Trophoblast cell (in vitro differentiated cells and primary cell): ENCODE results near the gene GRK4.

Source experiments
- DNase-seq, 2 donors: peaks; one replicate each; pipeline ENCODE4 v3.0.0-alpha.2; 2016
- H2AFZ ChIP-seq: 2 replicates; pipeline ENCODE4 v1.6.1; 2013; ENCODE audit warnings: low read length, moderate library complexity, mild to moderate bottlenecking; ENCODE audit not compliant: insufficient read depth, poor library complexity
- H2AK5ac ChIP-seq: 2 replicates; pipeline ENCODE4 v1.6.1; 2013; ENCODE audit warnings: mild to moderate bottlenecking, low read length
- H2BK120ac ChIP-seq: 2 replicates; pipeline ENCODE4 v1.6.1; 2013; ENCODE audit warnings: low read length, mild to moderate bottlenecking, moderate library complexity; ENCODE audit not compliant: insufficient read depth, poor library complexity
- H2BK12ac ChIP-seq: 2 replicates; pipeline ENCODE4 v1.6.1; 2013; ENCODE audit warnings: mild to moderate bottlenecking, low read length, moderate library complexity
- H2BK5ac ChIP-seq: 2 replicates; pipeline ENCODE4 v1.6.1; 2013; ENCODE audit warnings: low read length, low read depth, moderate library complexity, mild to moderate bottlenecking; ENCODE audit not compliant: poor library complexity
- H3K14ac ChIP-seq: 2 replicates; pipeline ENCODE4 v1.6.1; 2013; ENCODE audit warnings: mild to moderate bottlenecking, low read length
- H3K18ac ChIP-seq: 2 replicates; pipeline ENCODE4 v1.6.1; 2013; ENCODE audit warnings: mild to moderate bottlenecking, low read length
- H3K23ac ChIP-seq: 2 replicates; pipeline ENCODE4 v1.6.1; 2013; ENCODE audit warnings: low read length
- H3K27ac ChIP-seq: 2 replicates; pipeline ENCODE4 v1.5.1; 2013; ENCODE audit warnings: low read depth, mild to moderate bottlenecking, inconsistent platforms, low read length, moderate library complexity
- H3K27me3 ChIP-seq: 2 replicates; pipeline ENCODE4 v1.6.1; 2013; ENCODE audit warnings: inconsistent platforms, mild to moderate bottlenecking, low read length, moderate library complexity; ENCODE audit not compliant: insufficient read depth
- H3K36me3 ChIP-seq, 2 experiments: 1 replicate in 1 of 2; 2 replicates in 1 of 2; pipeline ENCODE4 v1.6.1; 2013; ENCODE audit warnings: low read length in 2 of 2, mild to moderate bottlenecking in 2 of 2, moderate library complexity in 1 of 2; ENCODE audit not compliant: insufficient read depth in 2 of 2, control insufficient read depth in 1 of 2
- H3K4ac ChIP-seq: 2 replicates; pipeline ENCODE4 v1.6.1; 2013; ENCODE audit warnings: low read depth, mild to moderate bottlenecking, low read length, moderate library complexity
- H3K4me1 ChIP-seq, 2 experiments: 1 replicate in 1 of 2; 2 replicates in 1 of 2; pipeline ENCODE4 v1.6.1; 2013; ENCODE audit warnings: low read length in 2 of 2, mild to moderate bottlenecking in 2 of 2, moderate library complexity in 1 of 2; ENCODE audit not compliant: insufficient read depth in 2 of 2, control insufficient read depth in 1 of 2
- H3K4me2 ChIP-seq: 2 replicates; pipeline ENCODE4 v1.6.1; 2013; ENCODE audit warnings: inconsistent platforms, mild to moderate bottlenecking, low read length, moderate library complexity
- H3K4me3 ChIP-seq: 2 replicates; pipeline ENCODE4 v1.5.1; 2013; ENCODE audit warnings: mild to moderate bottlenecking, low read depth, low read length, inconsistent platforms
- H3K79me1 ChIP-seq: one replicate; pipeline ENCODE4 v1.6.1; 2013; ENCODE audit warnings: low read length
- H3K79me2 ChIP-seq: 2 replicates; pipeline ENCODE4 v1.6.1; 2013; ENCODE audit warnings: low read length, mild to moderate bottlenecking; ENCODE audit not compliant: control insufficient read depth, insufficient read depth, poor library complexity
- H3K9ac ChIP-seq: 2 replicates; pipeline ENCODE4 v1.6.1; 2013; ENCODE audit warnings: mild to moderate bottlenecking, low read length
- H3K9me3 ChIP-seq: 2 replicates; pipeline ENCODE4 v1.6.1; 2013; ENCODE audit warnings: low read depth, mild to moderate bottlenecking, control low read depth, inconsistent platforms, low read length; ENCODE audit not compliant: insufficient read depth
- H4K12ac ChIP-seq: 2 replicates; pipeline ENCODE4 v1.6.1; 2013; ENCODE audit warnings: low read depth, mild to moderate bottlenecking, low read length, moderate library complexity
- H4K8ac ChIP-seq: 2 replicates; pipeline ENCODE4 v1.6.1; 2013; ENCODE audit warnings: low read depth, mild to moderate bottlenecking, low read length, moderate library complexity
- H4K91ac ChIP-seq: one replicate; pipeline ENCODE4 v1.6.1; 2013; ENCODE audit warnings: low read depth, mild to moderate bottlenecking, low read length, moderate library complexity
- WGBS: extraction: QIAGEN DNeasy Blood & Tissue Kit; methylation state at CpG from one replicate; pipeline ENCODE4 v1.1.7; 2013; ENCODE audit warnings: missing lambda C conversion rate; ENCODE audit not compliant: insufficient read length, insufficient coverage; ENCODE audit errors: extremely low coverage; 5-methylcytosine and 5-hydroxymethylcytosine counted together

The GRK4 gene

GRCh38 chr4:2968381-2968780 is 5.0 kb downstream of the GRK4 start:
- Histone ChIP-seq H3K18ac (no peak overlapping the region), H4K91ac (no peak overlapping the region), H3K9ac (no peak overlapping the region), H2AK5ac (no peak overlapping the region), H3K27me3 (no peaks in the 10 kb centered on the region), H2BK120ac (no peak overlapping the region), H3K14ac (no peak overlapping the region), H2BK5ac (no peak overlapping the region), H3K9me3 (no peaks in the 10 kb centered on the region), H3K36me3 (no peaks in the 10 kb centered on the region), H3K23ac (no peak overlapping the region), H2AFZ (no peak overlapping the region), H3K27ac (no peak overlapping the region), H3K4ac (no peak overlapping the region), H3K79me1 (peaks cover 3% of the 10 kb centered on the region), H4K8ac (no peak overlapping the region), H3K4me1 (peaks cover 3% of the 10 kb centered on the region in 2 experiments), H3K79me2 (no peaks in the 10 kb centered on the region), H4K12ac (no peak overlapping the region), H3K4me2 (no peak overlapping the region), H3K4me3 (no peak overlapping the region), H2BK12ac (no peak overlapping the region)
- WGBS = no CpG with 5 or more reads among the region's 3 CpGs
- DNase-seq = peak in 1 of 2 donors; percentile 43

- H3K23ac ChIP-seq = no peak overlapping the region
- no peak overlapping the region for H3K4me2 ChIP-seq
- no peak for DNase-seq
- no peak overlapping the region for H2BK120ac ChIP-seq
- no peaks in the 10 kb centered on the region for H3K36me3 ChIP-seq
- no peak overlapping the region for H4K12ac ChIP-seq
- no peak overlapping the region for H4K8ac ChIP-seq
- H3K18ac ChIP-seq = no peak overlapping the region
- H3K14ac ChIP-seq = no peak overlapping the region
- H4K91ac ChIP-seq = no peak overlapping the region
- no peak overlapping the region for H2BK5ac ChIP-seq
- H2AK5ac ChIP-seq = no peak overlapping the region
- H3K27me3 ChIP-seq = no peaks in the 10 kb centered on the region
- no peak overlapping the region for H3K27ac ChIP-seq
- no peak overlapping the region for H3K4ac ChIP-seq
- no peak overlapping the region for H2AFZ ChIP-seq
- H3K9me3 ChIP-seq = no peaks in the 10 kb centered on the region
- no peak overlapping the region for H3K4me3 ChIP-seq
- no peak overlapping the region for H2BK12ac ChIP-seq
- no peaks in the 10 kb centered on the region for H3K79me1 ChIP-seq
- H3K9ac ChIP-seq = no peak overlapping the region
- H3K4me1 ChIP-seq = peaks cover 0 to 3% of the 10 kb centered on the region in 2 experiments
- WGBS = no CpG with 5 or more reads among the region's 3 CpGs
- no peaks in the 10 kb centered on the region for H3K79me2 ChIP-seq
Measured at GRCh38 chr4:2971275-2971674, 7.9 kb downstream of the GRK4 start.

- no peak overlapping the region for H3K14ac ChIP-seq
- peak; percentile 48 to 73 for DNase-seq
- H3K36me3 ChIP-seq = no peaks in the 10 kb centered on the region
- H3K79me2 ChIP-seq = no peaks in the 10 kb centered on the region
- H3K9me3 ChIP-seq = peaks cover 11% of the 10 kb centered on the region
- no peak overlapping the region for H3K18ac ChIP-seq
- no peak overlapping the region for H3K27ac ChIP-seq
- no peaks in the 10 kb centered on the region for H3K79me1 ChIP-seq
- H3K9ac ChIP-seq = no peak overlapping the region
- H3K27me3 ChIP-seq = no peaks in the 10 kb centered on the region
- no peak overlapping the region for H3K4me2 ChIP-seq
- no peak overlapping the region for H3K23ac ChIP-seq
- no peak overlapping the region for H4K12ac ChIP-seq
- no CpG with 5 or more reads among the region's 14 CpGs for WGBS
- peak overlapping the region; percentile 82 for H4K8ac ChIP-seq
- H2BK12ac ChIP-seq = no peak overlapping the region
- no peak overlapping the region for H3K4ac ChIP-seq
- no peak overlapping the region for H2AK5ac ChIP-seq
- H2AFZ ChIP-seq = peak overlapping the region; percentile 1
- no peak overlapping the region for H2BK120ac ChIP-seq
- no peak overlapping the region for H2BK5ac ChIP-seq
- H3K4me1 ChIP-seq = peaks cover 0 to 4% of the 10 kb centered on the region in 2 experiments
- no peak overlapping the region for H4K91ac ChIP-seq
- no peak overlapping the region for H3K4me3 ChIP-seq
Measured at GRCh38 chr4:2977211-2978088, 14.1 kb downstream of the GRK4 start.

GRCh38 chr4:2981256-2981819 is 18.0 kb downstream of the GRK4 start:
- Histone ChIP-seq H3K4me3 (no peak overlapping the region), H3K36me3 (no peaks in the 10 kb centered on the region), H3K14ac (no peak overlapping the region), H3K79me2 (no peaks in the 10 kb centered on the region), H3K9me3 (peaks cover 11% of the 10 kb centered on the region), H3K27ac (no peak overlapping the region), H2AK5ac (no peak overlapping the region), H3K18ac (no peak overlapping the region), H3K4ac (no peak overlapping the region), H3K23ac (no peak overlapping the region), H2BK12ac (no peak overlapping the region), H3K27me3 (no peaks in the 10 kb centered on the region), H4K91ac (no peak overlapping the region), H4K8ac (no peak overlapping the region), H2BK5ac (no peak overlapping the region), H4K12ac (no peak overlapping the region), H3K79me1 (no peaks in the 10 kb centered on the region), H2BK120ac (no peak overlapping the region), H3K9ac (no peak overlapping the region), H3K4me2 (no peak overlapping the region), H2AFZ (no peak overlapping the region), H3K4me1 (peaks cover 0 to 4% of the 10 kb centered on the region in 2 experiments)
- no CpG with 5 or more reads among the region's 4 CpGs for WGBS
- DNase-seq = no peak
